HCT116 (cell line): ENCODE data around the gene HDAC8. TPM values are rescaled to one million over a fixed set of nuclear protein-coding genes. Genes with fewer than 3 reads are reported as not detected.

Experiments
- ATAC-seq: fragments of 200-7000 bp; cut with Tn5 transposase; 2 replicates; pipeline ENCODE4 v1.9.1; 2020; ENCODE audit warnings: mild to moderate bottlenecking, moderate library complexity
- BruUV-seq: library from RNA; stranded (reverse); fragments of 400-500 nt; replicated peaks from 2 replicates; lab custom pipeline; 2021; lab: Mats Ljungman, UMichigan
- CTCF ChIA-PET: fragments of 300-600 bp; sonication (Branson Sonifier 250); formaldehyde crosslinking; loops from one replicate; lab custom pipeline; 2021; ENCODE audit warnings: antibody characterized with exemption; lab: Charles Lee
- POLR2A ChIA-PET: fragments of 300-600, 350-600 bp; sonication (Branson Sonifier 250); formaldehyde crosslinking; loops from one replicate; lab custom pipeline; 2021; ENCODE audit warnings: antibody characterized with exemption; lab: Charles Lee
- RAD21 ChIA-PET, 2 experiments: fragments of 300-600 bp; sonication (Branson Sonifier 250); formaldehyde crosslinking; loops; one replicate each; lab custom pipeline; 2023; ENCODE audit warnings: low total read pairs in 2 of 2; ENCODE audit not compliant: uncharacterized antibody in 2 of 2, unreplicated experiment in 2 of 2, low non-redundant PET in 1 of 2; lab: Charles Lee
- DNase-seq: peaks from one replicate; pipeline ENCODE4 v3.0.0-alpha.2; 2010; ENCODE audit warnings: low read depth, low spot score
- H2AFZ ChIP-seq: fragments of 200-600 bp; shearing (Covaris generic), sonication (generic); 2 replicates; pipeline ENCODE4 v1.6.1; 2017; ENCODE audit warnings: low read depth, mixed run types, mixed read lengths, antibody characterized with exemption, low read length; ENCODE audit not compliant: poor library complexity, severe bottlenecking
- H3K27ac ChIP-seq: 2 replicates; pipeline ENCODE4 v1.5.1; 2012; ENCODE audit warnings: low read depth, low read length
- H3K27me3 ChIP-seq: fragments of 200-600 bp; sonication (generic); 2 replicates; pipeline ENCODE4 v1.6.1; 2016; ENCODE audit warnings: mixed run types, low read length, mixed read lengths; ENCODE audit not compliant: insufficient read depth
- H3K36me3 ChIP-seq, 2 experiments: fragments of 200-500 bp in 1 of 2; fragments of 200-600 bp in 1 of 2; sonication (Bioruptor generic) in 1 of 2; sonication (generic) in 1 of 2; 2 replicates each; pipeline versions ENCODE4 v1.5.1 to v1.6.1; 2014 to 2016; ENCODE audit warnings: low read length in 2 of 2, inconsistent platforms in 1 of 2, mixed read lengths in 1 of 2, mixed run types in 1 of 2; ENCODE audit not compliant: insufficient read depth in 2 of 2, control insufficient read depth in 1 of 2
- H3K4me1 ChIP-seq, 2 experiments: fragments of 200-600 bp in 1 of 2; sonication (generic) in 1 of 2; 2 replicates each; pipeline versions ENCODE4 v1.5.1 to v1.6.1; 2012 to 2017; ENCODE audit warnings: low read length in 2 of 2, inconsistent platforms in 1 of 2, mild to moderate bottlenecking in 1 of 2, mixed read lengths in 1 of 2, mixed run types in 1 of 2, moderate library complexity in 1 of 2; ENCODE audit not compliant: insufficient read depth in 2 of 2, control insufficient read depth in 1 of 2
- H3K4me2 ChIP-seq: fragments of 200-600 bp; sonication (generic); 2 replicates; pipeline ENCODE4 v1.6.1; 2017; ENCODE audit warnings: mixed run types, low read length, mixed read lengths
- H3K4me3 ChIP-seq, 2 experiments: fragments of 200-600 bp in 1 of 2; sonication (generic) in 1 of 2; replicated peaks in 1 of 2; 2 replicates each; pipeline ENCODE4 v1.5.1; 2011 to 2016; ENCODE audit warnings: low read length in 2 of 2, control low read depth in 1 of 2, low read depth in 1 of 2, mild to moderate bottlenecking in 1 of 2, mixed read lengths in 1 of 2, mixed run types in 1 of 2
- H3K79me2 ChIP-seq: fragments of 200-600 bp; sonication (generic); 2 replicates; pipeline ENCODE4 v1.6.1; 2017; ENCODE audit warnings: mild to moderate bottlenecking, mixed run types, low read length, moderate library complexity, mixed read lengths; ENCODE audit not compliant: insufficient read depth
- H3K9ac ChIP-seq: fragments of 200-600 bp; sonication (generic); 2 replicates; pipeline ENCODE4 v1.6.1; 2016; ENCODE audit warnings: low read length, mixed read lengths
- H3K9me2 ChIP-seq: fragments of 200-600 bp; sonication (generic), shearing (Covaris generic); 2 replicates; pipeline ENCODE4 v1.6.1; 2017; ENCODE audit warnings: mixed run types, mild to moderate bottlenecking, moderate library complexity; ENCODE audit not compliant: insufficient read depth
- H3K9me3 ChIP-seq, 2 experiments: fragments of 200-500 bp in 1 of 2; fragments of 200-600 bp in 1 of 2; sonication (Bioruptor generic) in 1 of 2; sonication (generic) in 1 of 2; 2 replicates each; pipeline ENCODE4 v1.6.1; 2014 to 2017; ENCODE audit warnings: low read length in 2 of 2, mixed read lengths in 2 of 2, inconsistent platforms in 1 of 2, low read depth in 1 of 2, mild to moderate bottlenecking in 1 of 2, mixed run types in 1 of 2, moderate library complexity in 1 of 2; ENCODE audit not compliant: control insufficient read depth in 1 of 2, insufficient read depth in 1 of 2
- H4K20me1 ChIP-seq: fragments of 200-600 bp; sonication (generic), shearing (Covaris generic); 2 replicates; pipeline ENCODE4 v1.6.1; 2017; ENCODE audit warnings: mixed run types, mild to moderate bottlenecking, moderate library complexity; ENCODE audit not compliant: insufficient read depth
- CEBPB ChIP-seq: IDR thresholded peaks from 2 replicates; pipeline ENCODE4 v1.6.1; 2012; ENCODE audit warnings: low read depth
- FOSL1 ChIP-seq: IDR thresholded peaks from 2 replicates; pipeline ENCODE4 v1.6.1; 2012; ENCODE audit warnings: low read depth
- JUND ChIP-seq: IDR thresholded peaks from 2 replicates; pipeline ENCODE4 v1.6.1; 2012
- MAX ChIP-seq: IDR thresholded peaks from 2 replicates; pipeline ENCODE4 v1.6.1; 2012
- RAD21 ChIP-seq: IDR thresholded peaks from 2 replicates; pipeline ENCODE4 v1.6.1; 2012; ENCODE audit warnings: low read depth, mild to moderate bottlenecking
- ZFX ChIP-seq: fragments of 450-650 bp; IDR thresholded peaks from 2 replicates; pipeline ENCODE4 v1.6.1; 2017
- intact Hi-C: fragments of 100-400 bp; cut with micrococcal nuclease; formaldehyde crosslinking; loops from 2 replicates; pipeline ENCODE4 v1.10.0; 2022
- total RNA-seq: library from RNA; stranded (reverse); gene quantifications from one replicate; pipeline ENCODE4 v1.2.1, GENCODE V29; 2021; ENCODE audit not compliant: unreplicated experiment

Gene HDAC8
- total RNA-seq, 1 experiment from 2014 or later, result 24.1 TPM

GRCh38 chrX:72280321-72280845 lies 292.3 kb downstream of the HDAC8 start:
- Histone ChIP-seq H3K9me2 (no peaks in the 10 kb centered on the region), H3K27me3 (no peaks in the 10 kb centered on the region), H3K27ac (no peak overlapping the region), H3K36me3 (peaks cover 6 to 13% of the 10 kb centered on the region in 2 experiments; a peak in 2 of 4 replicates), H3K79me2 (peaks cover 16% of the 10 kb centered on the region), H3K9ac (no peak overlapping the region), H4K20me1 (0 out of 2 replicates have a peak, but pooled peaks cover under 1% of the 10 kb centered on the region), H2AFZ (peak overlapping the region; percentile 16), H3K4me2 (peak overlapping the region; percentile 23; the same call in 1 of the 2 replicates), H3K4me1 (peaks cover 0 to 16% of the 10 kb centered on the region in 2 experiments; a peak in 2 of 4 replicates), H3K4me3 (no peak overlapping the region), H3K9me3 (no peaks in the 10 kb centered on the region)
- no peak for TF ChIP-seq ZFX
- no peak for TF ChIP-seq RAD21
- TF ChIP-seq CEBPB, result no peak
- TF ChIP-seq FOSL1, result no peak
- no peak for TF ChIP-seq MAX
- no peak for TF ChIP-seq JUND
- no peak for ATAC-seq
- no peak for DNase-seq
- ChIA-PET RAD21 (no interaction called here), CTCF (no interaction called here), POLR2A (no interaction called here)
- intact Hi-C loops, result no loop called here
- BruUV-seq, result no TSS peak

Other genes with a start within 250 kb of the HDAC8 start
- gene PHKA1, start 141.5 kb upstream of the HDAC8 start, total RNA-seq, result 15.3 TPM
- gene DMRTC1B, start 204.0 kb upstream of the HDAC8 start, total RNA-seq, result not detected
- not detected for gene FAM236B, start 209.8 kb upstream of the HDAC8 start, total RNA-seq
- gene FAM236D, start 235.4 kb upstream of the HDAC8 start, total RNA-seq, result not detected